ENCODE data around the gene GLOD4.
"Not testable (repeated sequence)": the region's sequence is repeated elsewhere in the genome, so short reads cannot be mapped to it uniquely, and the experiment has no call there.

The GLOD4 gene

GRCh38 chr17:781805-782731 lies at the start of gene GLOD4, which contains the start of gene MRM3:
GLOD4 (minus strand) TSS chr17:782280; CDS start chr17:782255, 25 bp downstream.
MRM3 (plus strand) TSS chr17:782353; CDS start chr17:782379, 26 bp downstream.
- DNase-seq: peak; percentile 92 to 94

- no peak for DNase-seq
Measured at GRCh38 chr17:830950-831349, 48.9 kb upstream of the GLOD4 start.

- no peak for DNase-seq
Measured at GRCh38 chr17:830381-830780, 48.3 kb upstream of the GLOD4 start.

GRCh38 chr17:829614-830013 lies 47.5 kb upstream of the GLOD4 start:
- DNase-seq: not testable (repeated sequence)

GRCh38 chr17:828761-829160 lies 46.7 kb upstream of the GLOD4 start:
- DNase-seq: no peak

- DNase-seq: no peak
Measured at GRCh38 chr17:826778-827177, 44.7 kb upstream of the GLOD4 start.

- no peak for DNase-seq
Measured at GRCh38 chr17:825216-825615, 43.1 kb upstream of the GLOD4 start.

GRCh38 chr17:824378-824777 lies 42.3 kb upstream of the GLOD4 start:
- no peak for DNase-seq

GRCh38 chr17:823501-823902 lies 41.4 kb upstream of the GLOD4 start:
- DNase-seq: no peak

- no peak for DNase-seq
Measured at GRCh38 chr17:819251-819650, 37.2 kb upstream of the GLOD4 start.

- DNase-seq: no peak
Measured at GRCh38 chr17:814371-814770, 32.3 kb upstream of the GLOD4 start.

GRCh38 chr17:812638-813204 lies 30.6 kb upstream of the GLOD4 start:
- DNase-seq: no peak

GRCh38 chr17:811051-811784 lies 29.1 kb upstream of the GLOD4 start:
- DNase-seq: no peak

- DNase-seq: no peak
Measured at GRCh38 chr17:807523-808294, 25.6 kb upstream of the GLOD4 start.

- no peak for DNase-seq
Measured at GRCh38 chr17:806781-807522, 24.9 kb upstream of the GLOD4 start.

GRCh38 chr17:806346-806745 lies 24.3 kb upstream of the GLOD4 start:
- no peak for DNase-seq

GRCh38 chr17:805886-806285 lies 23.8 kb upstream of the GLOD4 start:
- DNase-seq: not testable (repeated sequence)

GRCh38 chr17:804541-805435 lies 22.7 kb upstream of the GLOD4 start:
- DNase-seq: no peak

GRCh38 chr17:802901-803881 lies 21.1 kb upstream of the GLOD4 start:
- DNase-seq: no peak

GRCh38 chr17:802481-802880 lies 20.4 kb upstream of the GLOD4 start:
- no peak for DNase-seq

All from CD4-positive, alpha-beta T cell treated with Interleukin-4 for 1 hour (primary cell).